BE2C (cell line): ENCODE measurements around the gene ZNF613.
A peak's percentile ranks its signal among the peaks of the same experiment; 100 is the strongest.
"Not testable (repeated sequence)": the region's sequence is repeated elsewhere in the genome, so short reads cannot be mapped to it uniquely, and the experiment has no call there.

Source experiments
- DNase-seq: peaks from one replicate; pipeline ENCODE4 v3.0.0-alpha.2; 2020
- H3K27me3 ChIP-seq: fragments of 250-450 bp; sonication (Bioruptor Pico); 2 replicates; pipeline ENCODE4 v1.5.1; 2020; ENCODE audit warnings: mild to moderate bottlenecking
- H3K36me3 ChIP-seq: fragments of 250-450 bp; sonication (Bioruptor Pico); 2 replicates; pipeline ENCODE4 v1.5.1; 2020; ENCODE audit warnings: mild to moderate bottlenecking
- H3K4me1 ChIP-seq: fragments of 250-450 bp; sonication (Bioruptor Pico); 2 replicates; pipeline ENCODE4 v1.5.1; 2020
- H3K4me3 ChIP-seq: 2 replicates; pipeline ENCODE4 v1.5.1; 2011; ENCODE audit warnings: low read depth, low read length
- H3K9me3 ChIP-seq: fragments of 250-450 bp; sonication (Bioruptor Pico); 2 replicates; pipeline ENCODE4 v1.5.1; 2020
- CTCF ChIP-seq: IDR thresholded peaks from 2 replicates; pipeline ENCODE4 v1.5.1; 2012; ENCODE audit warnings: mild to moderate bottlenecking, low read depth, low read length

ZNF613 gene

GRCh38 chr19:51891193-51891747 is 36.0 kb upstream of the ZNF613 start:
- no peak overlapping the region for H3K4me3 ChIP-seq
- no peak for TF ChIP-seq CTCF
- H3K36me3 ChIP-seq, result peaks cover 65% of the 10 kb centered on the region
- no peaks in the 10 kb centered on the region for H3K27me3 ChIP-seq
- no peaks in the 10 kb centered on the region for H3K4me1 ChIP-seq
- no peak for DNase-seq
- peaks cover 6% of the 10 kb centered on the region; the same call in 1 of the 2 replicates for H3K9me3 ChIP-seq

- no peaks in the 10 kb centered on the region; the same call in 1 of the 2 replicates for H3K4me1 ChIP-seq
- H3K36me3 ChIP-seq, result peaks cover 44% of the 10 kb centered on the region
- TF ChIP-seq CTCF, result no peak
- H3K9me3 ChIP-seq, result peaks cover 5% of the 10 kb centered on the region
- H3K27me3 ChIP-seq, result no peaks in the 10 kb centered on the region
- DNase-seq, result no peak
- H3K4me3 ChIP-seq, result no peak overlapping the region
Observed at GRCh38 chr19:51901860-51902259, 25.4 kb upstream of the ZNF613 start.

- no peak overlapping the region for H3K4me3 ChIP-seq
- TF ChIP-seq CTCF, result no peak
- H3K27me3 ChIP-seq, result no peaks in the 10 kb centered on the region
- DNase-seq, result no peak
- peaks cover 5% of the 10 kb centered on the region for H3K9me3 ChIP-seq
- peaks cover 32% of the 10 kb centered on the region for H3K36me3 ChIP-seq
- no peaks in the 10 kb centered on the region; the same call in 1 of the 2 replicates for H3K4me1 ChIP-seq
Observed at GRCh38 chr19:51903192-51903591, 24.1 kb upstream of the ZNF613 start.

- peak within 1 kb of the TSS; percentile 83 for H3K4me3 ChIP-seq
- H3K9me3 ChIP-seq, result peaks cover 5% of the 10 kb centered on the region
- peaks cover 18% of the 10 kb centered on the region for H3K36me3 ChIP-seq
Observed at GRCh38 chr19:51904331-51905165, 22.7 kb upstream of the ZNF613 start, which contains the start of gene ZNF649. TSS of gene ZNF649 (minus strand) at chr19:51905017. CDS start at chr19:51900107, 4,910 bp downstream.

GRCh38 chr19:51905206-51905605 is 22.1 kb upstream of the ZNF613 start:
- no peaks in the 10 kb centered on the region for H3K27me3 ChIP-seq
- no peaks in the 10 kb centered on the region; the same call in 1 of the 2 replicates for H3K4me1 ChIP-seq
- H3K4me3 ChIP-seq, result no peak overlapping the region; the same call in 1 of the 2 replicates
- DNase-seq, result no peak
- TF ChIP-seq CTCF, result no peak
- H3K36me3 ChIP-seq, result peaks cover 12% of the 10 kb centered on the region
- H3K9me3 ChIP-seq, result peaks cover 5% of the 10 kb centered on the region

More at GRCh38 chr19:51904331-51905165, 22.7 kb upstream of the ZNF613 start, which contains the start of gene ZNF649:
- no peak for TF ChIP-seq CTCF
- DNase-seq, result peak; percentile 83
- no peaks in the 10 kb centered on the region for H3K27me3 ChIP-seq
- no peaks in the 10 kb centered on the region; the same call in 1 of the 2 replicates for H3K4me1 ChIP-seq

- H3K36me3 ChIP-seq, H3K9me3 ChIP-seq, DNase-seq, H3K4me1 ChIP-seq, H3K27me3 ChIP-seq, H3K4me3 ChIP-seq: not testable (repeated sequence)
Observed at GRCh38 chr19:51905639-51906038, 21.6 kb upstream of the ZNF613 start.

- not testable (repeated sequence) for H3K9me3 ChIP-seq, H3K36me3 ChIP-seq, H3K4me3 ChIP-seq, H3K27me3 ChIP-seq, H3K4me1 ChIP-seq, DNase-seq
Observed at GRCh38 chr19:51906108-51906507, 21.2 kb upstream of the ZNF613 start.

- not testable (repeated sequence) for H3K27me3 ChIP-seq, H3K4me1 ChIP-seq, H3K36me3 ChIP-seq, DNase-seq, H3K9me3 ChIP-seq, H3K4me3 ChIP-seq
Observed at GRCh38 chr19:51907981-51908380, 19.3 kb upstream of the ZNF613 start.
